ENCODE results near the gene QSOX2.
A peak's percentile ranks its signal among the peaks of the same experiment; 100 is the strongest.
"Not testable (repeated sequence)": the region's sequence is repeated elsewhere in the genome, so short reads cannot be mapped to it uniquely, and the experiment has no call there.

QSOX2 gene

DNA sequence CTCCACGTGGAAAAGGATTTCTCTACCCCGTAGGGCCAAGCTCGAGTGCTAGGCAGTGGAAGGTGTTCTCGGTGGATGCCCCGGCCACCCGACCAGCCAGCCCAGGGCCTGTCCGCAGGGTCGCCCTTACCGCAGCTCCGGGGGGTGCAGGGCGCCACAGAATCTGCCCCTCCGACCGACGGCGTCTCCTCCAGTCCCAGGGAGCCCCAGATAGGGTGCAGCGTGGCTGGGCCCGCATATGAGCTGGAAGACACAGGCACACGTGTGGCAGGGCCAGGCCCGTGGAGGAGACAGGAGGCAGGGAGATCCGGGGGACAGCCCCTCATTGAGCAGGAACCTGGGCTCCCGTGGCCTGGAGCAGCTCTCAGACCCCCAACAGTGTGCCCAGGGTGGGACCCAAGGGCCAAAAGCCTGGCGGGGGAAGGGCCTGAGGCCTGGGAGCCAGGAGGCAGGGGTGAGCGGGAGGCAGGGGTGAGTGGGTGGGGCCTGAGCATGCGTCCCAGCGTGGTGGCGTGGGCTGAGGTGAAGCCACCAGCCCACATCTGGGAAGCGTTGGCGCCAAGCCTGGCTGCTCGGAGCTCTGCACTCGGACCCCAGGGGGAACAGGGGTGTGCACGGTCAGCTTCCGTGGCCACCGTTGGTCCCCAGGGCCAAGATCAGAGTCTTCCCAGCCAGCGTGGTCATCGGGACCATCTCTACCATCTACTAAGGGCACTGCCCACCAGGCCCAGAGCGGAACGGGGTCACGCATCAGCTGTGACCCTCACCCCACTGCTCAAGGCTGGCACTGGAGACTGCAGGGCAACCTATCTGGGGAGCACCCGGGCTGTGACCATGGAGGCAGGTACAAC, 36.0 kb upstream of the QSOX2 start:
- no peak for DNase-seq

DNA sequence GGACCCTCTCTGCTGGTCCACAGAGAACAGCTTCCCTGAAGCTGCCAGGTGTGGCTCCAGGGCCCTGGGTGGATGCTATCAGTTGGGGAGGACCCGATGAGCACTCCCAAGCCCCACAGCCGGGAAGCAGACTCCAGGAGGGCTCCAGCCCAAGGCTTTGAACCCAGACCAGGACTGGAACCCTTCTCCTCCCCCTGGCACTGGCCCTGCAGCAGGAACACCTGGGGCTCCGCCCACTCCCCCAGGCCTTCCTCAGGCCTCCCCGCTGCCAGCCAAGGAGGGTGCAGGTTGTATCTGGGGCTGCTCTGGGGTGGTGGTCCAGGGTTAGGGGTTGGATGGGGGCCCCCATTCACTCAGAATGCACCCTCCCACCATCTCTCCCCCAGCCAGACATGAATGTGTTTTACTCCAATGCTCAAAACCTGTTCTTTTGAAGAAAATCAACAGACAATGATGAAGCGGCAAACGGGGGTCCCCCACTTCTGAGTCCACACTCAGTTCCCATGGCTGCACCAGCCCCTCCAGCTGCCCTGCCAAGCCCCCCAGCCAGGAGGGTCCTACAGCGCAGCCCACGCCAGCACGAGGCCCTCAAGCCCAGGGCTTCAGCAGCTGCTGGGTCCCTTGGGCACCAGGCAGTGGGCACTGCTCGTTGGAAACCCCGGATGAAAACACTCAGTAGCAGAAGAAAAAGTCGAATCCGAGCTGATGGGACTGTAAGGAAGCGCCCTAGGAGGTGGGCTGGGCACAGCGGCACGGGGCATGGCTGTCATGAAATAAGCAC, 35.1 kb upstream of the QSOX2 start:
- no peak for DNase-seq

DNA sequence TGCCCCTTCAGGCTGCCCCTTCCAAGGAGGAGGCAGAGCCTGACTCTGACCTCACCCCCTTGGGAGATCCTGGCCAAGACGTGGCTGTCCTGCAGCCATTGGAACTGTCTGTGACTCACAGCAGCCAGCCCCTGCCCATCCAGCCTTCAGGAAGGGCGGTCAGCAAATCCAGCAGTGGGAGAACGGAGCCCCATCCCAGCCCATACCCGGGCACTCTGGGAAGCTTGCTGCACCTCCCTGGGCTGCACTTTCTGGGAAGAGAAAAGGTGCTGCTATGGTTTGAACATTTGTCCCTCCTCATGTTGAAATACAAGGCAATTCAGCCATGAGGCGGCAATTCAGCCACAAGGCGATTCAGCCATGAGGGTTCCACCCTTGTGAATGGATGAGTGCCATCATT, 33.9 kb upstream of the QSOX2 start:
- no peak for DNase-seq

DNA sequence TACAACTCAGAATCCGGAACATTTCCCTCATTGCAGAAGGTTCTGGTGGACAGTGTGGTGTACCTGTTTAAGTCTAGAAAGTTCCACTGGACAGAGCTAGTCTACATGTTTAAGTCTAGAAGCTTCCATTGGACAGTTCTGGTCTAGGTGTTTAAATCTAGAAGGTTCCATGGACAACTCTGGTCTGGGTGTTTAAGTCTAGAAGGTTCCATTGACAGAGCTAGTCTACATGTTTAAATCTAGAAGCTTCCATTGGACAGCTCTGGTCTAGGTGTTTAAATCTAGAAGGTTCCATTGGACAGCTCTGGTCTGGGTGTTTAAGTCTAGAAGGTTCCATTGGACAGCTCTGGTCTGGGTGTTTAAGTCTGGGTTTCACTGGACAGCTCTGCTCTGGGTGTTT, 33.3 kb upstream of the QSOX2 start:
- DNase-seq = no peak

DNA sequence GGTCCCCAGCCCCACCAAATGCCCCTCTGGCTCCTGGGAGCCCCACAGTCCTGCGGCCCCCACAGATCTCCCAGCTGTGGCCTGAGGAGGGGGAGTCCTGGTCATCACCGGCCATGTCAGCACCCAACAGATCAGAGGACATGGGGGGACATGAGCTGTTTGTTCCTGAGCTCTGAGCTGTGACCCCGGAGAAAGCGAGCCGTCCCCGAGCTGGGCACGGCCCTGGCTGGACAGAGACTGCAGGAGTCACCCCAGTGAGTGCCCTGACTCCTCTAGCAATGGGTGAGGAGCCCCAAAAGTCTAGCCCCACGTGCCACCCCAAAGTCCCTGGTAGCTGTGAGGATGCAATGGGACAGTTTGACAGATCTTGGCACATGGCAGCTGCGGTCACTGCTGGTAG, 32.6 kb upstream of the QSOX2 start:
- no peak for DNase-seq

DNA sequence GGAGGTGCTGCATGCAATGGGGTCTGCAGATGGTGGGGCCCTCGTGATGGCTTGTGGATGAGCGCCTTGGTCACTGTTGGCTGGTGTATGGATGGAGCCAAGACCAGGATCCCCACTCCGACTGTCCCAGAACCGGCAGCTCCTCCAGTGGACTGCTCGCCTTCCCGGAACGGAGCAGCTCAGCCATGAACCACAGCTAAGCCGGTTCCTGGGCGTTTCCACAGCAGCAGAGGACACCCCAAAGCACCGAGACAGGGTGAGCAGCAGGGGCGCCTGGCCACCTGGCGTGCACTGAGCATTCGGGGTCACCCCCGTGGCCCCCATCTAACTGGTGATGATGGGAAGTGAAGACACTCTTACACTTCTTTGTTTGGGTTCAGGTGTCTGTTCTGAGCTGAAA, 32.1 kb upstream of the QSOX2 start:
- DNase-seq = no peak

DNA sequence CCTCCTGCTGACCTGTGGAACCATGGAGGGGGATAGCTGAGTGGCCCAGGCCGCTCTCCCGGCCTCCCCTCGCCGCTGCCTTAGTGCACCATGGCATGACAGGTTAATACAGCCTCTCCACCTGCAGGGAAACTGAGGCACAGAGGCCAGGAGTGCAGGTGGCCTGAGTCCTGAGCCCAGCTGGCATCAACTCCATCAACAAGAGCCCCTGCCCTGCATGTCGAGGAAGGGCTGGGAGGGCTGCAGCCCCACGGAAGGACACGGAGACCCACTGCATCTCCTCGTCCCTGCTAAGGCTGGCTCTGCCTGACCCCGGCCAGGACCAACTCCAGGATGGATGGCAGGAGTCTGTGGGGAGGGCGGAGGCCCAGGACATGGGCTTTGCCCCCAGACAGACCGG, 31.1 kb upstream of the QSOX2 start:
- DNase-seq = no peak

DNA sequence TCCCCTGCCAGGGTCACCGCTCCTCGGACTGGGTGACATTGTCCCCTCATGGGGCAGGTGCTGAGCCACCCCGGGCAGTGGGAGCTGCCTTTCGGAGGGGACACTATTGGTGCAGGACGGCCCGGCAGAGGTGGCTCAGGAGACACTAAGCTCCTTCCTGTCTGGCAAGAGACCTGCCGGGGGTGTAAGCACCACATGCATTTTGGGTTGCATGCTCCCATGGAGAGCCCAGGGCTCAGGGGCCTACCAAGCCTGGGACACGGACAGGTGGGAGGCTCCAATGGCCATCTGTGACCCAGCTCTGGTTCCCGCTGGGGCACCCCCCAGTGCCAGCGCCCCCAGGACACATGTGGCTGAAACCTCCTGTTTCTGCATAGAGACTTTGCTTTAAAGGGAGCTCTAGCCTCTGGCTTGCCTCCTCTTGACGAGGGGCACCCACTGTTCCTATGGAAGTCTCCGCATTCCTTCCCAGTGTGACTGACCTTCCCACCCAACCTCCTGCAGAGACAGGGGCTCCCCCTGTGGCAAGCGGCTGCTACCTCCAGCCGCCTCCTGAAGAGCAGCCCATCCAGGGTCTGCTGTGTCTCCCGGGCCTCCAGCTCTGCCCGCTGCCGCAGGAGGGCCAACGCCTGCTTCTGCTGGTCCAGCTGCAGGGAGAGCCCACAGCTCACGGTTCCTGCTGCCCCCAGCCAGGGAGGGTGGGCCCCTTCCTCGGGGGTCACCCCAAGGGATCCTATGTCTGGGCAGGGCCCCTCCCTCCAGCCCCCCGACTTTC, 30.2 kb upstream of the QSOX2 start:
- DNase-seq = no peak

DNA sequence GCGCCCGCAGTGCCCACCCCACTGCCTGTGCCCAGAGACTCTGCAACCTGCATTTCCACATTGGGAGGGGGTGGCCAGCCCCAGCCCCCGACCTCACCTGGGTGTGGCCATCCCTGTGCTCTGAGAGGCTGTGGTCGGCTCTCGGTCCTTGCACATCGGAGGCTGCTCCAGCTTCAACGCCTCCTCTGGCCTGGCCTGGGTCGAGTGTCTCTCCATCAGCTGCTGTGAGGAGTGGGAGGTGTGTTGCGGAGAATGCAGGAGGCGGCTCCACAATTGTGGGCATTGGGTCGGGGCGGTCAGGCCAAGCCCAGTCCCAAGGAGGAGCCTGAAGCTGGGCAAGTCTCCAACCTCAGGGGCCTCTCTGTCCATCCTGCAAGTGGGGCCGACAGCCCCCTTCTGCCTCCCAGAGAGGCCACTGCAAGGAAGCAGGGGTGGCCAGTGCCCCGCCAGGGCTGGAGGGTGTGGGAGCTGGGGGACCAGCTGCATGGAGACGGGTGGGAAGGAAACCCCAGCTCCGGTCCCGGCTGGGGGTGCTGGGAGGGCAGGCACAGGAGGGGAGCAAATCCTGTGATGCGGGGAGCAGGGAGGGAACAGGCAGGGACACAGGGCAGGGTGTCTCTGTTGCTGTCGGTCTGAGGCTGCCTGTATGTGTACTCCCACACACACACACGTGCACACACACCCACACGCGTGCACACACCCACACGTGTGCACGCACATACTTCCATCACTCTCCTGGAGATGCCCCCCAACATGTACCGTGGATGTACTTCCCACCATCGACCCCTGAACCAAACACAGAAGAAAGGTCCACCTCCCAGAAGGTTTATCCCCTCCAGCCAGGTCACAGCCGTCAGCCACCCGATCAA, 29.4 kb upstream of the QSOX2 start:
- DNase-seq = no peak

DNA sequence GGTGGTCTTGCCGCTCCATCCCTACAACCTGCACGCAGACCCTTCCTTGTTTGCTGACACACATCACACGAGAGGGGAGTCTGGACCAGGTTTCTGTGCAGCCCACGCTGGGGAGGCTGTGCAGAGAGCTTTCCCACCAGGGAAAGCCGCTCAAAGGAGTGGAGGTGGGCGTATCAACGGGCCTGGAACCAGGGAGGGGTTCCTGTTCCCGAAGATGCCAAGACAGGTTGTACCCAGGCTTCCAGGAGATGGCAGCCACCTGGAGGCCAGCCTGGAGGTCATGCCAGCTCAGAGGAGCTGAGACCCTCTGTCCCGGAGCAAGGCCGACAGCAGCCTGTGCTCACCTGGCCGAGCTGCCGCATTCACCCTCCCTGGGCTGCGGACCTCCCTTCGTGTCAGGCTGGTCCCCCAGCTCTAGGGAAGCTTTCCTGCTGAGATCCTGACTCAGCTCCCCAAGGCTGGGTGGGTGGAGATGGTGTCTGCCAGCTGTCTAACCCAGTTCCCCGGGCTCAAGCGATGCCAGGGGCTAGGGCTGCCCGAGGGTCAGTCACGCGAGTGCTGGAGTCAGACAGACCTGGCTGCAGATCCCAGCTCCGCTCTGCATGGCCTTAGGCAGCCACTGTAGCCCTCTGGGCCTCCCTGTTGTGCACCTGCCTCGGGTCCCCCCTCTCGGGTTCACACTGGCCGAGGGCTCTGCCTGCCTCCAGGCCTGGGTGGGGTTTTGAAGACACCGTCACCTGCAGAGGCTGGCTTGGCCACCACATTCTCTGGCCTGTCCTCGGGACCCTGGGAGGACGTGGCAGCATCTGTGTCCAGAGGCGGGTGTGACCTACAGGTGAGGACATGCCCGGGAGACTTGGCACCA, 28.5 kb upstream of the QSOX2 start:
- no peak for DNase-seq

DNA sequence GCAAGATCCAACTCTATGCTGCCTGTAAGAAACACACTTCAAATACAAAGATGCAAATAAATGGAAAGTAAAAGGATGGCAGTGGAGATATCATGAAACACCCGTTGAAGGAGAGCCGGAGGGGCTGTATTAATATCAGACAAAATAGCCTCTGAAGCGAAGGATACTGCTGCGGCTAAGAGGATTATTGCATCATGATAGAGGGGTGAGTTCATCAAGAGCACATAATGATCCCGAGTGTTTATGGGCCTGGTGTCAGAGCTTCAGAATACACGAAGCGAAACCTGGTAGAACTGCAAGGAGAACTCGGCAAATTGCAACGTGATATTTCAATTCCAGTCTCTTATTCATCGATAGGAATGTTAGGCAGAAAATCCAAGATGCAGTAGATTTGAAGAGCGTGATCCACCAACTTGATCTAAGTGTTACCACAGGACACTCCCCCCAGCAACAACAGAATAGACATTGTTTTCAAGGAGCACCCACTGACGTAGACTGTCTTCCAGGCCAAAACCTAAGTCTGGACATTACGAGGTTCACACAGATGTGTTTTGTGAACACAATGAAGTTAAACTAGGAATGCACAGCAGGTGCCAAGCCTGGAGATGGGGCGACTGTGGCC, 27.7 kb upstream of the QSOX2 start:
- DNase-seq = no peak

DNA sequence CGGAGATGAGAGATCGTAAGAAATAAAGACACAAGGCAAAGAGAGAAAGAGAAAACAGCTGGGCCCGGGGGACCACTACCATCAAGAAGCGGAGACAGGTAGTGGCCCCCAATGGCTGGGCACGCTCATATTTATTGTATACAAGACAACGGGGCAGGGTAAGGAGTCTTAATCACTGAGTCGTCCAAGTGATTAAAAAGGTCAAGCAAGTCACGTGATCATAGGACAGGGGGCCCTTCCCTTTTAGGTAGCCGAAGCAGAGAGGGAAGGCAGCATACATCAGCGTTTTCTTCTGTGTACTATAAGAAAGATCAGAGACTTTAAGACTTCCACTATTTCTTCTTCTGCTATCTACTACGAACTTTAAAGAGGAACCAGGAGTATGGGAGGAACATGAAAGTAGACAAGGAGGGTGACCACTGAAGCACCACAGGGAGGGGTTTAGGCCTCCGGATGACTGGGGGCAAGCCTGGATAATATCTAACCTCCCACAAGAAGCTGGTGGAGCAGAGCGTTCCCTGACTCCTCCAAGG, 24.6 kb upstream of the QSOX2 start:
- DNase-seq = no peak

DNA sequence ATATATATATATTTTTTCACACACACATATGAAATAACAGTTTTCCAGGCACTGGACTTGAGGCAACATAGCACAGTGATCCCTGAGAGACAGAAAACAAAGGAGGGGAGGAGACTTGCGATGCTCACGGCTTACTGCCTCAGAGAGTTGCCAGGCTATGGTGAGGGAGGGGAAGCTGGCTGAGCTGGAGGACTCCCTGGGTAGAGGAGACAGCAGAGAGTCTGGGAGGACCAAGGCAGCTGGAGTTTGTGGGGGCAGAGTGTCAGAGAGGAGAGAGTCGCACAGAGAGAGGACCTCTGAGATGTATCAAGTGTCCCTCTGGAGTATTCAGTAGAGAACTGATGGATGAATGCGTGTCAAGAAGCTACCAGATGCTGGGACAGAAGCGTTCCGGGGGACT, 23.1 kb upstream of the QSOX2 start:
- no peak for DNase-seq

DNA sequence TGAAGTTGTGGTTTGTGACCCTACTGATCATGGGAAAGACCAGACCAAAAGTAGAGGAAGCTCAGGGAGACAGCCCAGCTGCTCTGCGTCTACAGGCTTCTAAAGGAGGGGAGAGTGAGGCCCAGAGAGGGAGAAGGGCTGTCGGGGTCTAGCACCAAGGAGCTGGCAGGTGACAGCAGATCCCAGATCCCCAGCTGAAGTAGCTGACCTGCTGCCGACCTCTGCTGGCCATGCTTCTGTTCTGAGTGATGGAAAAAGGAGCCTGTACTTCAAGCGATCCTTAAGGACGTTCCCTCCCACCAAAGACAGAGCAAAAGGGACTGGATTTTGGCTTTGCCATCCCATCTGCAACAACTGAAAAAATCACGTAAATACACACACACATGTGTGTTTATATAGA, 22.7 kb upstream of the QSOX2 start:
- DNase-seq = no peak

DNA sequence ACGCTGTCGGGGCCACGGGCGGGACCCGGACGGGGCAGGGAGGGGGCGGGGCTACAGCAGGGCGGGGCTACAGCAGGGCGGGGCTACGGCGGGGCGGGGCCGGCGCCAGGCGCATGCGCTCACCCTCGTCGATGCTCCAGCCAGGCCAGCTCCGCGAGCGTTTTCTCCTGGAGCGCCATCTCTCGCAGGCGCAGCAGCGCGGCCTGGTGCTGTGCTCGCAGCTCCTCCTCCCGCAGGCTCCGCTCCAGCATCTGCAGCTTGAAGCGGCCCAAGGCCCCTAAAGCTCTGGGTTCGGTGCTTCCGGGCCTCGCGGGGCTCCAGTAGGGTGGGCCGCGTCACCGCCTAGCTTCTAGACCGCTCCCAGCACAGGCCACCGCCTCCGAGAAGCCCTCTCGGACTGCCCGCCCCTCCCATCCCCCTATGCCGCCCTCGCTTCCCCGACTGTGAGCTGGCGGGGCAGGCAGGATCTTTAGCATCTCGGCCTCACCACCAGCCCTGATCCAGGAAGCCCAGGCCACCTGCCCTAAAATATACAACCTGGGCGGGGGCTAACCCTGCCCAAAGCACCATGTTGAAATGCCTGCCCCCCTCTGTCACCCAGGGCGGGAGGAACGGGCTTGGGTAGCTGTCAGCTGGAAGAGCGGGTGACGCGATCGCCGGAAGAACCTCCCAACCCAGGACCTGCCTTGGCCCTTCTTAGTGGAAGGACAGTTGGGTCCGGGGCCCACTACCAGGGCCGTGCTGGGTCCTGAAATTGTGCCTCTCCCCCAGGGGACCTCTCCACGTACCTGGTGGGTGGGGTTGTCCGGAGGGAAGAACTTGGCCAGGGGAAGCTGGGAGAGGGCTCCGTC, 21.9 kb upstream of the QSOX2 start:
- DNase-seq = peak; percentile 83

DNA sequence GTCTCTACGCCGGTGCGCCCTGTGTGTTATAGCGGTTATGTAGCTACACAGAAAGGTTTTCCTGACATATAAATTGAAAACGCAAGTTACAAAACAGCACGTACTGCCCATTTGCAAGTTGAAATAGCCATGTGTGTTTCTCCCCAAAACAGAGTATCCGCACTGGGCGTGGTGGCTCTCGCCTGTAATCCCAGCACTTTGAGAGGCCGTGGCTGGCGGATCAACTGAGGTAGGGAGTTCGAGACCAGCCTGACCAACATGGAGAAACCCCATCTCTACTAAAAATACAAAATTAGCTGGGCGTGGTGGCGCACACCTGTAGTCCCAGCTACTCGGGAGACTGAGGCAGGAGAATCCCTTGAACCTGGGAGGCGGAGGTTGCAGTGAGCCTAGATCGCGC, 21.0 kb upstream of the QSOX2 start:
- not testable (repeated sequence) for DNase-seq

DNA sequence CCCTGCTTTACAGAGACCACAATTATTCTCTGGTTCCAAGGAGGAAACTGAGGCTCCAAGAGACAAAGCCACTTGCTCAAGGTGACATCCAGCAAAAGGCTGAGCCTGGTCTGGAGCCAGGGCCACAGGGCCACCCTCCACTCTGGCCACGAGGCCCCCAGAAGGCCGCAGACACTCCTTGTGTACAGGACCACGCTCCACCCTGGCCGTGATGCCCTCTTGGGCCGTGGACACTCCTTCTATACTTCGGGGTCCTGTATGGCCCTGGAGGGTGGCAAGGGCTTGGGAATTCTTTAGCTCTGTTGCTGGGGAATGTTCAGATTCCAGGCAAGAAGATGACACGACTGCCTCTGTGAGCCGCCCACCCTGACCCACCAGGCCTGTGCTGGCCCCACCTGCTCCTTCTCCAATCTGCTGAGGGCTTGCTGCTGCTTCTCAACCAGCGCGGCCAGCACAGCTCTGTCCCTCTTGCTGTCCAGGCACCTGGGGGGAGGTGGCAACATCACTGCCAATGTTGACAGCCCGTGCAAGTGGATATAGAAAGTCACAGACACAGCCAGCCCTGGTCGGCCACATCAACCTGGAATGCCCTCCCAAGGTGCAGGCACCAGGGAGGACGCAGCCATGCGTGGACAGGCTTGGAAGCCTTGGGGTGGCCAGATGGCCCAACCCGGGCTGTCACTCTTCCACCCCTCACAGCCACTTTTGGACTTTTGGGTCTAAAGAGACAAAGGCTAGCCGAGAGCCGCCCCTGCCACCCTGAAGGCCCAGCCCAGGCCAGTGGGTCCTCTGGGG, 20.1 kb upstream of the QSOX2 start:
- no peak for DNase-seq

All from fibroblast of skin of scalp (primary cell).